Measurements from ENCODE around the gene NR2E1. TPM values are rescaled to one million over a fixed set of nuclear protein-coding genes. Genes with fewer than 3 reads are reported as not detected.

NR2E1 gene
- total and polyA plus RNA-seq, 2 experiments from 2014 or later = not detected

DNA sequence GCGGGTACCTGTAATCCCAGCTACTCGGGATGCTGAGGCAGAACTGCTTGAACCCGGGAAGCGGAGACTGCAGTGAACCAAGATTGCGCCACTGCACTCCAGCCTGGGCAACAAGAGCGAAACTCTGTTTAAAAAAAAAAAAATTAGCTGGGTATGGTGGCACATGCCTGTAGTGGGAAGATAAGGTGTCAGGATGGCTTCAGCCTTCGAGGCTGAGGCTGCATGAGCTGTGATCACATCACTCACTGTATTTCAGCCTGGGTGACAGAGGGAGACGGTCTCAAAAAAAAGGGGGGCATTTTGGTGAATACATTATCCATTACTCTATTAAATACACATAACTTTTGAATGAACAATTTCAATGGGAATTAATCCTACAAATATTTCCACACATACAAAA, 62.6 kb downstream of the NR2E1 start:
- no peak overlapping the region for H3K9ac ChIP-seq
- no peak overlapping the region for H3K4me3 ChIP-seq
- H3K27me3 ChIP-seq (replicated peaks; ENCODE audit: insufficient read depth) = no peaks in the 10 kb centered on the region
- 95 to 97% methylated on average over 8 of the region's 8 CpGs for WGBS, 2 experiments (ENCODE audit: low coverage in 1 of 2, low lambda C conversion rate in 2 of 2, missing lambda C conversion rate in 2 of 2)
- in situ Hi-C loops (cut with MboI) = no loop called here
- H2AFZ ChIP-seq = no peak overlapping the region
- no peak overlapping the region for H3K4me2 ChIP-seq (ENCODE audit: unreplicated experiment)
- no peak for DNase-seq
- no peaks in the 10 kb centered on the region for H3K9me3 ChIP-seq (ENCODE audit: low read depth)
- H3K36me3 ChIP-seq (ENCODE audit: low read depth) = no peaks in the 10 kb centered on the region
- H3K9me2 ChIP-seq (ENCODE audit: insufficient read depth) = no peaks in the 10 kb centered on the region
- H3K79me2 ChIP-seq (ENCODE audit: insufficient read depth) = peaks cover 98% of the 10 kb centered on the region
- no peaks in the 10 kb centered on the region for H3K4me1 ChIP-seq (ENCODE audit: insufficient read depth)
- no peak overlapping the region for H3K27ac ChIP-seq
- H4K20me1 ChIP-seq (ENCODE audit: insufficient read depth) = no peaks in the 10 kb centered on the region
- TF ChIP-seq EZH2phosphoT487 (IDR thresholded peaks at IDR 0.05; ENCODE audit: insufficient read depth, low read depth) (no peak), EZH2 (IDR thresholded peaks at IDR 0.05; ENCODE audit: insufficient read depth, poor library complexity, severe bottlenecking) (no peak)
- H3F3A ChIP-seq (ENCODE audit: insufficient read depth) = no peaks in the 10 kb centered on the region

DNA sequence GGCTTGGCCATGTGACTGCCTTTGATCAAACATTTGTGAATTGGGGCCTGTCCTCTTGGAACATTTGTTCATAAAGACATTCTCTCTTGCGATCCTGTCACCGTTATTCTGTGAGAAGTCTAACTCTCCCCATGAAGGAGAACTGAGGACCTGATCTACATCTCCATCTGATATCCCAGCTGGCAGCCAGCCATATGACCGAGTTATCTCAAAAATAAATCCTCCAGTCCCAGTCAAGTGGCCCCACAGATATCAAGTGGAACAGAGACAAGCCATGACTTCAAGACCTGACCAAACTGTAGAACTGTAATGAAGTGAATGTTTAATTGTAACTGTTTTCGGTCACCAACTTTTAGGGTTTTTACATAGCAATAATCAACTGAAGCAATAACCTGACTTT, 69.3 kb downstream of the NR2E1 start:
- TF ChIP-seq EZH2phosphoT487 (IDR thresholded peaks at IDR 0.05; ENCODE audit: insufficient read depth, low read depth) (no peak), EZH2 (IDR thresholded peaks at IDR 0.05; ENCODE audit: insufficient read depth, poor library complexity, severe bottlenecking) (no peak)
- DNase-seq = no peak
- Histone ChIP-seq H3F3A (ENCODE audit: insufficient read depth) (no peaks in the 10 kb centered on the region), H4K20me1 (ENCODE audit: insufficient read depth) (peaks cover 2% of the 10 kb centered on the region; the same call in 1 of the 2 replicates), H3K36me3 (ENCODE audit: low read depth) (no peaks in the 10 kb centered on the region; the same call in 1 of the 2 replicates), H3K9me2 (ENCODE audit: insufficient read depth) (no peaks in the 10 kb centered on the region), H3K9me3 (ENCODE audit: low read depth) (no peaks in the 10 kb centered on the region), H3K4me3 (no peak overlapping the region), H3K27ac (no peak overlapping the region), H3K4me1 (ENCODE audit: insufficient read depth) (no peaks in the 10 kb centered on the region), H3K4me2 (ENCODE audit: unreplicated experiment) (no peak overlapping the region), H3K27me3 (replicated peaks; ENCODE audit: insufficient read depth) (no peaks in the 10 kb centered on the region), H3K79me2 (ENCODE audit: insufficient read depth) (peaks cover 95% of the 10 kb centered on the region), H3K9ac (no peak overlapping the region), H2AFZ (no peak overlapping the region)
- in situ Hi-C loops (cut with MboI) = no loop called here
- 95 to 99% methylated on average over 4 of the region's 4 CpGs for WGBS, 2 experiments (ENCODE audit: low coverage in 1 of 2, low lambda C conversion rate in 2 of 2, missing lambda C conversion rate in 2 of 2)

DNA sequence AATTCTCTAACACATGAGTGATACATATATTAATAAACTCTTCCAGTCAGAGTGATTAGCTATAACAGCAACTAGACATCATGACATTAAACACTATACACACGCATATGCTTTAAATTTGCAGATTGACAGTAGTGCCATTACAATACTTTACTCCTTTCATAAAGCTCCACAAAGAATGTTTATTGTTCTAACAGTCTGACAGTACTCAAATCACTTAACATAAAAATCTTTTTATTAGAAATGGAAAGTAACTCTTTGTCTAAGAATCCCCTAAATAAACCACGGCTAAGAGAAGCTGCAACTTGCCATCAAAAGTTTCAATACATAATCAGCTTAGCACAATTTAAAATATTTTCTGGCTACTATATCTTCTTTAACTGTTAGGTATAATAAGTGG, 71.0 kb downstream of the NR2E1 start:
- Histone ChIP-seq H3K4me2 (ENCODE audit: unreplicated experiment) (no peak overlapping the region), H3F3A (ENCODE audit: insufficient read depth) (no peaks in the 10 kb centered on the region), H3K79me2 (ENCODE audit: insufficient read depth) (peaks cover 95% of the 10 kb centered on the region), H4K20me1 (ENCODE audit: insufficient read depth) (peaks cover 2% of the 10 kb centered on the region; the same call in 1 of the 2 replicates), H3K9me3 (ENCODE audit: low read depth) (no peaks in the 10 kb centered on the region), H3K36me3 (ENCODE audit: low read depth) (no peaks in the 10 kb centered on the region; the same call in 1 of the 2 replicates), H3K27me3 (replicated peaks; ENCODE audit: insufficient read depth) (no peaks in the 10 kb centered on the region), H3K4me3 (no peak overlapping the region), H3K9me2 (ENCODE audit: insufficient read depth) (no peaks in the 10 kb centered on the region), H2AFZ (no peak overlapping the region), H3K9ac (no peak overlapping the region), H3K27ac (no peak overlapping the region), H3K4me1 (ENCODE audit: insufficient read depth) (no peaks in the 10 kb centered on the region)
- 53 to 58% methylated on average over 2 of the region's 2 CpGs for WGBS, 2 experiments (ENCODE audit: low coverage in 1 of 2, low lambda C conversion rate in 2 of 2, missing lambda C conversion rate in 2 of 2)
- in situ Hi-C loops (cut with MboI) = no loop called here
- DNase-seq = no peak
- TF ChIP-seq EZH2phosphoT487 (IDR thresholded peaks at IDR 0.05; ENCODE audit: insufficient read depth, low read depth) (no peak), EZH2 (IDR thresholded peaks at IDR 0.05; ENCODE audit: insufficient read depth, poor library complexity, severe bottlenecking) (no peak)

DNA sequence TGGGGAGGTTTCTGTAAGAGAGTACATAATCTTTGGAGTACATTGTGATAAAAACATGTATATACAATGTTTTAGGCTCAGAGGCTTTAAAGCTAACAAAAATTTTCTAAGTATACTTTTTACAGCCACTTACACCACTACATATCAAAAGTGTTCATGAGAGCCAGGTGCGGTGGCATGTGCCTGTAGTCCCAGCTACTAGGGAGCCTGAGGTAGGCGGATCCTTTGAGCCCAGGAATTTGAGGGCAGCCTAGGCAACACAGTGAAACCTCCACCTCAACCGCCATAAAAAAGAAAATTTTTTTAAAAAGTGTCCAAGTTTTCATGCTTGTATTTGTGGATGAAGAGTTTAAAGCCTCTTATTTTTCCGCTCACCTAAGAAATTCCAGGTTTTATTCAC, 72.5 kb downstream of the NR2E1 start:
- no peaks in the 10 kb centered on the region; the same call in 1 of the 2 replicates for H3K36me3 ChIP-seq (ENCODE audit: low read depth)
- H3K9me2 ChIP-seq (ENCODE audit: insufficient read depth) = no peaks in the 10 kb centered on the region
- no peaks in the 10 kb centered on the region for H3K4me1 ChIP-seq (ENCODE audit: insufficient read depth)
- no peak overlapping the region for H3K4me2 ChIP-seq (ENCODE audit: unreplicated experiment)
- 98 to 99% methylated on average over 4 of the region's 4 CpGs for WGBS, 2 experiments (ENCODE audit: low coverage in 1 of 2, low lambda C conversion rate in 2 of 2, missing lambda C conversion rate in 2 of 2)
- H3F3A ChIP-seq (ENCODE audit: insufficient read depth) = no peaks in the 10 kb centered on the region
- H3K9ac ChIP-seq = no peak overlapping the region
- no peaks in the 10 kb centered on the region for H3K27me3 ChIP-seq (replicated peaks; ENCODE audit: insufficient read depth)
- no peak overlapping the region for H3K27ac ChIP-seq
- H3K79me2 ChIP-seq (ENCODE audit: insufficient read depth) = peaks cover 95% of the 10 kb centered on the region
- no peak overlapping the region for H2AFZ ChIP-seq
- peaks cover 2% of the 10 kb centered on the region; the same call in 1 of the 2 replicates for H4K20me1 ChIP-seq (ENCODE audit: insufficient read depth)
- no peak for DNase-seq
- in situ Hi-C loops (cut with MboI) = no loop called here
- no peak overlapping the region for H3K4me3 ChIP-seq
- no peaks in the 10 kb centered on the region for H3K9me3 ChIP-seq (ENCODE audit: low read depth)
- no peak for TF ChIP-seq EZH2 (IDR thresholded peaks at IDR 0.05; ENCODE audit: insufficient read depth, poor library complexity, severe bottlenecking)
- TF ChIP-seq EZH2phosphoT487 (IDR thresholded peaks at IDR 0.05; ENCODE audit: insufficient read depth, low read depth) = no peak

Other genes with a start within 250 kb of the NR2E1 start
- 16.3 and 38.5 TPM in 2 replicates for gene SEC63, start 207.8 kb upstream of the NR2E1 start, total RNA-seq (2014; rRNA removed; shearing (Covaris generic))
- 184 and 190 TPM in 2 replicates for gene SEC63, start 207.8 kb upstream of the NR2E1 start, polyA plus RNA-seq (2016; fragmentation: Nextera tagmentation; extraction: Ambion mirVana)
- 25.9 and 27.0 TPM in 2 replicates for gene OSTM1, start 91.3 kb upstream of the NR2E1 start, total RNA-seq (2014; rRNA removed; shearing (Covaris generic))
- 29.3 and 31.3 TPM in 2 replicates for gene OSTM1, start 91.3 kb upstream of the NR2E1 start, polyA plus RNA-seq (2016; fragmentation: Nextera tagmentation; extraction: Ambion mirVana)
- gene SNX3, start 95.0 kb downstream of the NR2E1 start, total RNA-seq (2014; rRNA removed; shearing (Covaris generic)) = 234 and 236 TPM in 2 replicates
- gene SNX3, start 95.0 kb downstream of the NR2E1 start, polyA plus RNA-seq (2016; fragmentation: Nextera tagmentation; extraction: Ambion mirVana) = 403 and 420 TPM in 2 replicates
- 0.38 and 1.2 TPM in 2 replicates for gene AFG1L, start 129.0 kb downstream of the NR2E1 start, total RNA-seq (2014; rRNA removed; shearing (Covaris generic))
- gene AFG1L, start 129.0 kb downstream of the NR2E1 start, polyA plus RNA-seq (2016; fragmentation: Nextera tagmentation; extraction: Ambion mirVana) = 3.5 and 4.1 TPM in 2 replicates